Activated B cell treated with CpG ODN at 0.5 μM for 24 hours (primary cell): Measurements from ENCODE around the gene DSPP. TPM values are rescaled to one million over a fixed set of nuclear protein-coding genes. Genes with fewer than 3 reads are reported as not detected.

Experiments
- ATAC-seq: fragments of 200-7000 bp; cut with Tn5 transposase; one replicate; pipeline ENCODE4 v1.10.0; 2021; ENCODE audit warnings: low read depth, mild to moderate bottlenecking, moderate library complexity
- CTCF ChIA-PET: fragments of 350-600 bp; sonication (Branson Sonifier 250); formaldehyde crosslinking; loops from one replicate; lab custom pipeline; 2021; ENCODE audit warnings: antibody characterized with exemption; lab: Charles Lee
- POLR2A ChIA-PET: fragments of 350-600 bp; sonication (Branson Sonifier 250); formaldehyde crosslinking; loops from one replicate; lab custom pipeline; 2021; ENCODE audit warnings: antibody characterized with exemption; lab: Charles Lee
- DNase-seq: peaks from one replicate; pipeline ENCODE4 v3.0.0; 2022
- H3K27ac Mint-ChIP-seq: one replicate; pipeline ENCODE4 v1.8.0; 2020; ENCODE audit warnings: mixed read lengths
- H3K27me3 Mint-ChIP-seq: one replicate; pipeline ENCODE4 v1.8.0; 2021; ENCODE audit warnings: mixed read lengths
- H3K36me3 Mint-ChIP-seq: one replicate; pipeline ENCODE4 v1.8.0; 2021; ENCODE audit warnings: low read depth, mixed read lengths
- H3K4me1 Mint-ChIP-seq: one replicate; pipeline ENCODE4 v1.8.0; 2021; ENCODE audit warnings: mixed read lengths
- H3K4me3 Mint-ChIP-seq: one replicate; pipeline ENCODE4 v1.8.0; 2020; ENCODE audit warnings: mild to moderate bottlenecking, mixed read lengths
- H3K9me3 Mint-ChIP-seq: one replicate; pipeline ENCODE4 v1.8.0; 2020; ENCODE audit warnings: mixed read lengths
- intact Hi-C: fragments of 100-400 bp; cut with micrococcal nuclease; formaldehyde crosslinking; loops from one replicate; pipeline ENCODE4 v1.15.1; 2024
- total RNA-seq: library from RNA; stranded (reverse); gene quantifications from 2 replicates; pipeline ENCODE4 v1.2.3, GENCODE V29; 2022
- TF ChIP-seq, protein P1 (sequence below): fragments of 200-600 bp; IDR thresholded peaks from one replicate; pipeline ENCODE4 v1.8.0; 2022; ENCODE audit warnings: antibody characterized with exemption, mild to moderate bottlenecking

Gene DSPP
- total RNA-seq, 1 donor from 2014 or later, result not detected

DNA sequence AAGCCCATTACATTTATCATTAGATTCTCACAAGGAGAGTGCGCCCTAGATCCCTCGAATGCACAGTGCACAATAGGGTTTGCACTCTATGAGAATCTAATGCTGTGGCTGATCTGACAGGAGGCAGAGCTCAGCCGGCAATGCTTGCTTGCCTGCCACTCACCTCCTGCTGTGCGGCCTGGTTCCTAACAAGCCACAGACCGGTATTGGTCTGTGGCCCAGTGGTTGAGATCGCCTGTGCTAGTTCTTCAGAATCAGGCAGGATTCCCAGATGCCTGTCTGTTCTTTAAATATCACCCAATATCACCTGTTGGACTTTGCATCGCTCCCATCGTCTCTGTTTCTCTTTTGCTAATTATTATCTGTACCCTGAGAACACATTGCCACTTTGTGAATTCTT, 14.0 kb downstream of the DSPP start:
- CTCF ChIA-PET, result no interaction called here
- ATAC-seq (no peak), DNase-seq (no peak)
- H3K27me3 Mint-ChIP-seq, result no peaks in the 10 kb centered on the region
- intact Hi-C loops, result no loop called here
- TF ChIP-seq, protein P1, sequence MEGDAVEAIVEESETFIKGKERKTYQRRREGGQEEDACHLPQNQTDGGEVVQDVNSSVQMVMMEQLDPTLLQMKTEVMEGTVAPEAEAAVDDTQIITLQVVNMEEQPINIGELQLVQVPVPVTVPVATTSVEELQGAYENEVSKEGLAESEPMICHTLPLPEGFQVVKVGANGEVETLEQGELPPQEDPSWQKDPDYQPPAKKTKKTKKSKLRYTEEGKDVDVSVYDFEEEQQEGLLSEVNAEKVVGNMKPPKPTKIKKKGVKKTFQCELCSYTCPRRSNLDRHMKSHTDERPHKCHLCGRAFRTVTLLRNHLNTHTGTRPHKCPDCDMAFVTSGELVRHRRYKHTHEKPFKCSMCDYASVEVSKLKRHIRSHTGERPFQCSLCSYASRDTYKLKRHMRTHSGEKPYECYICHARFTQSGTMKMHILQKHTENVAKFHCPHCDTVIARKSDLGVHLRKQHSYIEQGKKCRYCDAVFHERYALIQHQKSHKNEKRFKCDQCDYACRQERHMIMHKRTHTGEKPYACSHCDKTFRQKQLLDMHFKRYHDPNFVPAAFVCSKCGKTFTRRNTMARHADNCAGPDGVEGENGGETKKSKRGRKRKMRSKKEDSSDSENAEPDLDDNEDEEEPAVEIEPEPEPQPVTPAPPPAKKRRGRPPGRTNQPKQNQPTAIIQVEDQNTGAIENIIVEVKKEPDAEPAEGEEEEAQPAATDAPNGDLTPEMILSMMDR, result no peak
- H3K9me3 Mint-ChIP-seq, result peaks cover 2% of the 10 kb centered on the region
- H3K27ac Mint-ChIP-seq, result no peak overlapping the region
- H3K4me3 Mint-ChIP-seq, result no peak overlapping the region
- no peaks in the 10 kb centered on the region for H3K4me1 Mint-ChIP-seq
- no peaks in the 10 kb centered on the region for H3K36me3 Mint-ChIP-seq
- POLR2A ChIA-PET, result no interaction called here

DNA sequence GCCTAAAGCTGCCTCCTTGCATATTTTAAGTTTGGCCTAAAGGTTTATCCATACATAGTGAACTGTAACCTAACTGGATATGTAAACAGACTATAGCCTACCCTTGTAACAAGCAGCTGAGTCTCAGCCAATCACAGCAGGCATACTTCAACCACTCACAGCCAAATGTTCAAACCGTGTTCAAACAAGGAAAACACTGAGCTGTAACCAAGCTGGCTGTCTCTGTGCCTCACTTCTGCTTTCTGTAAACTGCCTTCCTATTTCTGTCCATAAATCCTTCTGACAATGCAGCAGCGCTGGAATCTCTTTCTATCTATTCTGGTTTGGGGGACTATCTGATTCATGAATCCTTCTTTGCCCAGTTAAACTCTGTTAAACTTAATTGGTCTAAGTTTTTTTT, 16.4 kb downstream of the DSPP start:
- CTCF ChIA-PET, result interaction anchor here (0.6 kb wide), 1 partner anchor 17 kb away, joined by 4 read pairs; no protein-coding TSS in a partner anchor
- H3K4me3 Mint-ChIP-seq, result no peak overlapping the region
- ATAC-seq, result no peak

DNA sequence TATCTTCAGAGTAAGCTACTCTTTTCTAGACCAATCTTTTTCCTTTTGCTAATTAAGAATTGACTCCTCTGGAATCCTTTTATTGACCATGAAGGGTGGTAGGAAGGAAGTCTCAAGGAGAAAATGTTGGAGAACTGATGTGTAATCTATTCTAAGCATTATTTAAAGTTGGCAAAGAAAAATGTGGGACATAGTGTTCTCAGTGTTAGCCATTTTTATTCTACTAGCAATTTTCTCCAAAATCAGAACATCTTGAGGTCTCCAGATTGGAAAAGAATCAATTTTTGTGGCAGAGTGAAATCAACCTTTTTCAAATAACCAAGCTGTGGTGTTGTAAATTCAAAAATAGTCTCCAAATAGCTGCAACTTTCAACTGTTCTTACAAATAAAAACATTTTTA, 23.3 kb downstream of the DSPP start:
- peaks cover 5% of the 10 kb centered on the region for H3K9me3 Mint-ChIP-seq
- CTCF ChIA-PET, result no interaction called here
- POLR2A ChIA-PET, result no interaction called here

More for the DNA sequence above, 16.4 kb downstream of the DSPP start:
- intact Hi-C loops, result no loop called here
- Mint-ChIP-seq H3K9me3 (peaks cover 4% of the 10 kb centered on the region), H3K36me3 (no peaks in the 10 kb centered on the region), H3K4me1 (no peaks in the 10 kb centered on the region), H3K27me3 (no peaks in the 10 kb centered on the region), H3K27ac (no peak overlapping the region)
- POLR2A ChIA-PET, result interaction anchor here (0.6 kb wide), 1 partner anchor 623 kb away, joined by 3 read pairs; no protein-coding TSS in a partner anchor
- DNase-seq, result no peak
- TF ChIP-seq, protein P1, result no peak

DNA sequence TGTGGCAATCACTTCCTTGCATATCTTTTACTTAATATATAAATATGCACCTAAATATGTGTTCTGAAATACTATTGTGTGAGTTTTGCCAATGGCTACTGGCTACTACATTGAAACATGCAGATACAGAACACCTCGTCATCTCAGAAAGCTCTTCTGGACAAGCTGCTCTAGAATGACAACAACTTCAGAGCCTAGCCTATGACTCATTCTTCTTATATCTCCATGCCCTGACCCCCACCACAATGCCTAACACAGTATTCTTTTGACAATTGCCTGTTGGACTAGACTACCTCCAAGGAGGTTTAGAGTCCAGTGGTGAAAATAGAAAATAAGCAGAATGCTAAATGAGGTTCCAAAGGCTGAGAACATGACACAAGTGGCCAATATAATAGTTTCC, 24.1 kb downstream of the DSPP start:
- DNase-seq (no peak), ATAC-seq (no peak)
- H3K27ac Mint-ChIP-seq, result no peak overlapping the region
- H3K36me3 Mint-ChIP-seq, result no peaks in the 10 kb centered on the region
- H3K4me1 Mint-ChIP-seq, result no peaks in the 10 kb centered on the region
- intact Hi-C loops, result no loop called here
- ChIA-PET POLR2A (no interaction called here), CTCF (no interaction called here)
- no peaks in the 10 kb centered on the region for H3K27me3 Mint-ChIP-seq
- TF ChIP-seq, protein P1, result no peak
- peaks cover 5% of the 10 kb centered on the region for H3K9me3 Mint-ChIP-seq
- no peak overlapping the region for H3K4me3 Mint-ChIP-seq

More for the DNA sequence above, 23.3 kb downstream of the DSPP start:
- Mint-ChIP-seq H3K27me3 (no peaks in the 10 kb centered on the region), H3K4me3 (no peak overlapping the region), H3K4me1 (no peaks in the 10 kb centered on the region), H3K36me3 (no peaks in the 10 kb centered on the region), H3K27ac (no peak overlapping the region)
- DNase-seq (no peak), ATAC-seq (no peak)
- intact Hi-C loops, result no loop called here
- TF ChIP-seq, protein P1, result no peak

DNA sequence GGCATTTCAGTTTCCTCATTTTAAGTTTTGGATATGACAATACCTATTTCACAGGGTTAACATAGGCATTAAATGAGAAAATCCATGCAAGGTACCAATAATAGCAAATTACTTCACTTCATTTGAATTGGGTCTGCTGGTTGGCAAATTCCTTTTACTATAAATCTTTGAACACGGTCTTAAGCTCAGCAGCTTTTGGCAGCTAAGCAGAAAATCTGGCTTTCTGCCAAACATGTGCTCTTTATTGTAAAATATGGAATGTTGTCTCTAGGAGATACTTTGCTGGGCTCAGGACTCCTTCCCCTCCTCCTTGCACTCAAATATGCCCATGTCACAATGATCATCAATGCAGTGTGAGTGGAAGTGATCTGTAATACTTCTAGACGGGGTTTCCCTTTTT, 24.9 kb downstream of the DSPP start:
- H3K4me3 Mint-ChIP-seq, result no peak overlapping the region
- ChIA-PET CTCF (no interaction called here), POLR2A (no interaction called here)
- no peaks in the 10 kb centered on the region for H3K36me3 Mint-ChIP-seq
- TF ChIP-seq, protein P1, result no peak
- H3K4me1 Mint-ChIP-seq, result no peaks in the 10 kb centered on the region
- H3K27ac Mint-ChIP-seq, result no peak overlapping the region
- intact Hi-C loops, result no loop called here
- no peaks in the 10 kb centered on the region for H3K27me3 Mint-ChIP-seq
- ATAC-seq (no peak), DNase-seq (no peak)
- H3K9me3 Mint-ChIP-seq, result peaks cover 5% of the 10 kb centered on the region
